Adipocyte (in vitro differentiated cells): ENCODE results near the gene MYL12A.

Source experiments
- DNase-seq: peaks from one replicate; pipeline ENCODE4 v3.0.0-alpha.2; 2015; ENCODE audit warnings: low read depth
- H3K27me3 ChIP-seq: replicated peaks from 2 replicates; pipeline ENCODE4 v1.7.0; 2013; ENCODE audit warnings: mild to moderate bottlenecking, low read length, moderate library complexity; ENCODE audit not compliant: control insufficient read depth, insufficient read depth
- H3K36me3 ChIP-seq: 2 replicates; pipeline ENCODE4 v1.7.0; 2013; ENCODE audit warnings: low read length, mild to moderate bottlenecking, moderate library complexity; ENCODE audit not compliant: control insufficient read depth, insufficient read depth, severe bottlenecking
- H3K4me1 ChIP-seq: 2 replicates; pipeline ENCODE4 v1.7.0; 2013; ENCODE audit warnings: mild to moderate bottlenecking, low read length, moderate library complexity; ENCODE audit not compliant: control insufficient read depth, insufficient read depth
- H3K4me3 ChIP-seq: 2 replicates; pipeline ENCODE4 v1.7.0; 2013; ENCODE audit warnings: mild to moderate bottlenecking, low read length, moderate library complexity
- H3K9ac ChIP-seq: 2 replicates; pipeline ENCODE4 v1.7.0; 2013; ENCODE audit warnings: mild to moderate bottlenecking, low read length, moderate library complexity
- H3K9me3 ChIP-seq: 2 replicates; pipeline ENCODE4 v1.7.0; 2013; ENCODE audit warnings: mild to moderate bottlenecking, low read length, moderate library complexity; ENCODE audit not compliant: control insufficient read depth

MYL12A gene

GRCh38 chr18:3257627-3258120 is 10.1 kb downstream of the MYL12A start:
- Histone ChIP-seq H3K9me3 (no peaks in the 10 kb centered on the region), H3K27me3 (no peaks in the 10 kb centered on the region), H3K4me1 (peaks cover 36% of the 10 kb centered on the region), H3K9ac (no peak overlapping the region), H3K4me3 (no peak overlapping the region), H3K36me3 (peaks cover 66% of the 10 kb centered on the region)
- no peak for DNase-seq

GRCh38 chr18:3260995-3261372 is 13.4 kb downstream of the MYL12A start:
- H3K36me3 ChIP-seq: peaks cover 33% of the 10 kb centered on the region
- H3K9ac ChIP-seq: peak overlapping the region; percentile 98
- H3K4me3 ChIP-seq: peak overlapping the region; percentile 96
- no peaks in the 10 kb centered on the region for H3K27me3 ChIP-seq
- no peak for DNase-seq
- peaks cover 49% of the 10 kb centered on the region for H3K4me1 ChIP-seq
- H3K9me3 ChIP-seq: no peaks in the 10 kb centered on the region

- H3K9me3 ChIP-seq: no peaks in the 10 kb centered on the region
- peak within 1 kb of the TSS; percentile 98 for H3K9ac ChIP-seq
- H3K4me3 ChIP-seq: peak within 1 kb of the TSS; percentile 96
- peaks cover 49% of the 10 kb centered on the region for H3K4me1 ChIP-seq
- DNase-seq: peak; percentile 91
- peaks cover 27% of the 10 kb centered on the region for H3K36me3 ChIP-seq
- no peaks in the 10 kb centered on the region for H3K27me3 ChIP-seq
Observed at GRCh38 chr18:3261373-3262233, 14.0 kb downstream of the MYL12A start, which contains the start of gene MYL12B. MYL12B (plus strand) TSS chr18:3262133; CDS start chr18:3272899, 10,766 bp downstream.

GRCh38 chr18:3262234-3263131 is 14.9 kb downstream of the MYL12A start:
- DNase-seq: peak; percentile 54
- peak overlapping the region; percentile 96 for H3K4me3 ChIP-seq
- H3K27me3 ChIP-seq: no peaks in the 10 kb centered on the region
- no peaks in the 10 kb centered on the region for H3K9me3 ChIP-seq
- peak overlapping the region; percentile 98 for H3K9ac ChIP-seq
- peaks cover 18% of the 10 kb centered on the region for H3K36me3 ChIP-seq
- peaks cover 50% of the 10 kb centered on the region for H3K4me1 ChIP-seq

GRCh38 chr18:3263132-3263700 is 15.6 kb downstream of the MYL12A start:
- Histone ChIP-seq H3K36me3 (peaks cover 11% of the 10 kb centered on the region), H3K9ac (peak overlapping the region; percentile 98), H3K4me1 (peaks cover 56% of the 10 kb centered on the region), H3K4me3 (peak overlapping the region; percentile 96), H3K27me3 (no peaks in the 10 kb centered on the region), H3K9me3 (no peaks in the 10 kb centered on the region)
- no peak for DNase-seq

GRCh38 chr18:3264362-3264761 is 16.8 kb downstream of the MYL12A start:
- no peaks in the 10 kb centered on the region for H3K9me3 ChIP-seq
- DNase-seq: no peak
- peaks cover 67% of the 10 kb centered on the region for H3K4me1 ChIP-seq
- H3K4me3 ChIP-seq: peak overlapping the region; percentile 96
- H3K9ac ChIP-seq: no peak overlapping the region
- H3K27me3 ChIP-seq: no peaks in the 10 kb centered on the region
- no peaks in the 10 kb centered on the region for H3K36me3 ChIP-seq

- Histone ChIP-seq H3K9me3 (no peaks in the 10 kb centered on the region), H3K4me1 (peaks cover 75% of the 10 kb centered on the region), H3K9ac (no peak overlapping the region), H3K27me3 (no peaks in the 10 kb centered on the region), H3K4me3 (no peak overlapping the region), H3K36me3 (no peaks in the 10 kb centered on the region)
- DNase-seq: peak; percentile 52
Observed at GRCh38 chr18:3265564-3266033, 18.0 kb downstream of the MYL12A start.

GRCh38 chr18:3266062-3266608 is 18.5 kb downstream of the MYL12A start:
- no peaks in the 10 kb centered on the region for H3K36me3 ChIP-seq
- no peak overlapping the region for H3K9ac ChIP-seq
- no peaks in the 10 kb centered on the region for H3K9me3 ChIP-seq
- peaks cover 72% of the 10 kb centered on the region for H3K4me1 ChIP-seq
- H3K4me3 ChIP-seq: peak overlapping the region; percentile 9
- H3K27me3 ChIP-seq: no peaks in the 10 kb centered on the region
- no peak for DNase-seq

GRCh38 chr18:3268306-3268705 is 20.7 kb downstream of the MYL12A start:
- DNase-seq: no peak
- Histone ChIP-seq H3K4me1 (peaks cover 74% of the 10 kb centered on the region), H3K27me3 (no peaks in the 10 kb centered on the region)

GRCh38 chr18:3269241-3269913 is 21.8 kb downstream of the MYL12A start:
- no peak for DNase-seq
- Histone ChIP-seq H3K27me3 (no peaks in the 10 kb centered on the region), H3K9ac (no peak overlapping the region), H3K4me1 (peaks cover 63% of the 10 kb centered on the region), H3K4me3 (peak overlapping the region; percentile 50), H3K9me3 (no peaks in the 10 kb centered on the region), H3K36me3 (peaks cover 17% of the 10 kb centered on the region)

More at GRCh38 chr18:3268306-3268705, 20.7 kb downstream of the MYL12A start:
- Histone ChIP-seq H3K9me3 (no peaks in the 10 kb centered on the region), H3K4me3 (no peak overlapping the region), H3K9ac (no peak overlapping the region), H3K36me3 (peaks cover 6% of the 10 kb centered on the region)
